GM23338 (cell line): ENCODE data around the gene NXN. TPM values are rescaled to one million over a fixed set of nuclear protein-coding genes. Genes with fewer than 3 reads are reported as not detected.

ENCODE experiments used
- ATAC-seq: fragments of 200-7000 bp; cut with Tn5 transposase; 3 replicates; pipeline ENCODE4 v1.9.1; 2020
- DNase-seq: peaks from one replicate; pipeline ENCODE4 v3.0.0-alpha.2; 2015; ENCODE audit warnings: low spot score
- H2AFZ ChIP-seq: fragments of 200-600 bp; sonication (generic); 2 replicates; pipeline ENCODE4 v1.8.0; 2016; ENCODE audit warnings: antibody characterized with exemption, mild to moderate bottlenecking, moderate library complexity
- H3F3A ChIP-seq: fragments of 200-600 bp; sonication (generic); replicated peaks from 2 replicates; pipeline ENCODE4 v1.8.0; 2017; ENCODE audit warnings: antibody characterized with exemption, mixed run types, low read depth
- H3K27ac ChIP-seq: fragments of 200-600 bp; sonication (generic); 2 replicates; pipeline ENCODE4 v1.6.1; 2016; ENCODE audit warnings: low read depth
- H3K27me3 ChIP-seq: fragments of 200-600 bp; sonication (generic); 2 replicates; pipeline ENCODE4 v1.8.0; 2016; ENCODE audit warnings: mild to moderate bottlenecking, mixed run types, moderate library complexity; ENCODE audit not compliant: insufficient read depth
- H3K36me3 ChIP-seq: fragments of 200-600 bp; sonication (generic); 2 replicates; pipeline ENCODE4 v1.8.0; 2016; ENCODE audit warnings: mild to moderate bottlenecking; ENCODE audit not compliant: insufficient read depth
- H3K4me1 ChIP-seq: fragments of 200-600 bp; sonication (generic); 2 replicates; pipeline ENCODE4 v1.8.0; 2016; ENCODE audit warnings: mild to moderate bottlenecking, moderate library complexity; ENCODE audit not compliant: insufficient read depth
- H3K4me2 ChIP-seq: fragments of 200-600 bp; sonication (generic); 2 replicates; pipeline ENCODE4 v1.7.1; 2017; ENCODE audit warnings: mixed run types
- H3K4me3 ChIP-seq: fragments of 200-600 bp; sonication (generic); 2 replicates; pipeline ENCODE4 v1.6.1; 2016; ENCODE audit warnings: mixed run types
- H3K79me2 ChIP-seq: fragments of 200-600 bp; sonication (generic); replicated peaks from 2 replicates; pipeline ENCODE4 v1.8.0; 2017; ENCODE audit warnings: mild to moderate bottlenecking; ENCODE audit not compliant: insufficient read depth
- H3K9me2 ChIP-seq: fragments of 200-600 bp; sonication (generic); 2 replicates; pipeline ENCODE4 v1.8.0; 2017; ENCODE audit not compliant: insufficient read depth
- H4K20me1 ChIP-seq: fragments of 200-600 bp; sonication (generic); replicated peaks from 2 replicates; pipeline ENCODE4 v1.8.0; 2017; ENCODE audit warnings: mild to moderate bottlenecking; ENCODE audit not compliant: insufficient read depth
- H3K27ac Mint-ChIP-seq: 2 replicates; pipeline ENCODE4 v1.8.0; 2020; ENCODE audit warnings: inconsistent platforms, mild to moderate bottlenecking, moderate library complexity, mixed read lengths
- H3K27me3 Mint-ChIP-seq: 3 replicates; pipeline ENCODE4 v1.8.0; 2022; ENCODE audit warnings: low read depth, mild to moderate bottlenecking, moderate library complexity, mixed read lengths, inconsistent platforms; ENCODE audit not compliant: insufficient read depth, poor library complexity
- H3K36me3 Mint-ChIP-seq: 3 replicates; pipeline ENCODE4 v1.8.0; 2021; ENCODE audit warnings: low read depth, mild to moderate bottlenecking, inconsistent platforms, moderate library complexity, mixed read lengths
- H3K4me1 Mint-ChIP-seq: 3 replicates; pipeline ENCODE4 v1.8.0; 2020; ENCODE audit warnings: mild to moderate bottlenecking, inconsistent platforms, mixed read lengths
- H3K4me3 Mint-ChIP-seq: 3 replicates; pipeline ENCODE4 v1.8.0; 2021; ENCODE audit warnings: moderate library complexity, mild to moderate bottlenecking, inconsistent platforms, mixed read lengths
- H3K9me3 Mint-ChIP-seq: 3 replicates; pipeline ENCODE4 v1.8.0; 2020; ENCODE audit warnings: moderate library complexity, mild to moderate bottlenecking, inconsistent platforms, mixed read lengths
- CREB1 ChIP-seq: fragments of 250-450 bp; sonication (Bioruptor Pico); IDR thresholded peaks from 2 replicates; pipeline ENCODE4 v1.5.0; 2020; ENCODE audit warnings: low read depth, mild to moderate bottlenecking, moderate library complexity
- CTCF ChIP-seq, 2 experiments: fragments of 200-600 bp in 1 of 2; sonication (generic) in 1 of 2; conservative IDR thresholded peaks; 2 replicates each; pipeline versions ENCODE4 v1.5.1 to v1.6.1; 2016 to 2017; ENCODE audit warnings: antibody characterized with exemption in 2 of 2, low read depth in 2 of 2, mild to moderate bottlenecking in 2 of 2, moderate library complexity in 1 of 2
- ETS1 ChIP-seq: IDR thresholded peaks from 2 replicates; pipeline ENCODE4 v1.6.1; 2016; ENCODE audit warnings: antibody characterized with exemption
- EZH2phosphoT487 ChIP-seq: fragments of 200-600 bp; sonication (generic); IDR thresholded peaks from one replicate; pipeline ENCODE4 v1.8.1; 2018; ENCODE audit warnings: antibody characterized with exemption; ENCODE audit not compliant: unreplicated experiment
- JUNB ChIP-seq: IDR thresholded peaks from one replicate; pipeline ENCODE4 v1.6.1; 2016; ENCODE audit warnings: antibody characterized with exemption; ENCODE audit not compliant: unreplicated experiment
- NANOG ChIP-seq: IDR thresholded peaks from 2 replicates; pipeline ENCODE4 v1.6.1; 2016; ENCODE audit warnings: antibody characterized with exemption, borderline replicate concordance
- REST ChIP-seq: IDR thresholded peaks from one replicate; pipeline ENCODE4 v1.6.1; 2018; ENCODE audit warnings: antibody characterized with exemption; ENCODE audit not compliant: unreplicated experiment
- ZNF331 ChIP-seq: fragments of 250-450 bp; sonication (Bioruptor Pico); IDR thresholded peaks from 2 replicates; pipeline ENCODE4 v1.5.0; 2020; ENCODE audit warnings: low read depth, mild to moderate bottlenecking, moderate library complexity
- polyA plus RNA-seq: library from polyadenylated mRNA; unstranded; fragments of >200 nt; fragmentation: Nextera tagmentation; extraction: Ambion mirVana; gene quantifications from 2 replicates; pipeline ENCODE4 v1.2.1, GENCODE V29; 2016
- total RNA-seq: library from RNA; depleted of rRNA; stranded (reverse); fragments of >200 nt; shearing (Covaris generic); gene quantifications from 2 replicates; pipeline ENCODE4 v1.2.3, GENCODE V29; 2014

The NXN gene
- total and polyA plus RNA-seq, 2 experiments from 2014 or later: 31.8 to 105 TPM

GRCh38 chr17:880443-881269 lies 98.9 kb downstream of the NXN start:
- peak overlapping the region; percentile 84 for H3K27ac ChIP-seq
- no peaks in the 10 kb centered on the region for H3K9me2 ChIP-seq
- TF ChIP-seq ZNF331: no peak
- TF ChIP-seq ETS1: no peak
- no peak overlapping the region for H2AFZ ChIP-seq
- H3F3A ChIP-seq: 0 out of 2 replicates have a peak, but pooled peaks cover 5% of the 10 kb centered on the region
- peaks cover 76% of the 10 kb centered on the region for H3K79me2 ChIP-seq
- H3K36me3 Mint-ChIP-seq: peaks cover 3% of the 10 kb centered on the region; the same call in 1 of the 3 replicates
- peaks cover 53% of the 10 kb centered on the region for H3K4me1 Mint-ChIP-seq
- DNase-seq (no peak), ATAC-seq (no peak)
- 0 out of 2 replicates have a peak overlapping the region, but pooled peaks have one; percentile 39 for H3K27ac Mint-ChIP-seq
- H3K36me3 ChIP-seq: no peaks in the 10 kb centered on the region
- H3K27me3 Mint-ChIP-seq: peaks cover 8% of the 10 kb centered on the region
- peak overlapping the region; percentile 3; the same call in 1 of the 2 replicates for H3K4me2 ChIP-seq
- no peaks in the 10 kb centered on the region; the same call in 2 of the 3 replicates for H3K9me3 Mint-ChIP-seq
- peaks cover 3% of the 10 kb centered on the region for H4K20me1 ChIP-seq
- H3K4me3 Mint-ChIP-seq: no peak overlapping the region
- no peak overlapping the region for H3K4me3 ChIP-seq
- peaks cover 47% of the 10 kb centered on the region for H3K4me1 ChIP-seq
- H3K27me3 ChIP-seq: no peaks in the 10 kb centered on the region

- Histone ChIP-seq H3K79me2 (peaks cover 81% of the 10 kb centered on the region), H2AFZ (no peak overlapping the region), H3K9me2 (no peaks in the 10 kb centered on the region), H3K27me3 (no peaks in the 10 kb centered on the region), H4K20me1 (peaks cover 3% of the 10 kb centered on the region), H3K27ac (peak overlapping the region; percentile 84), H3F3A (0 out of 2 replicates have a peak, but pooled peaks cover 5% of the 10 kb centered on the region), H3K36me3 (no peaks in the 10 kb centered on the region), H3K4me3 (no peak overlapping the region), H3K4me1 (peaks cover 47% of the 10 kb centered on the region), H3K4me2 (peak overlapping the region; percentile 3; the same call in 1 of the 2 replicates)
- peak; percentile 88 for ATAC-seq
- H3K9me3 Mint-ChIP-seq: no peaks in the 10 kb centered on the region; the same call in 2 of the 3 replicates
- peak overlapping the region; percentile 96 for H3K27ac Mint-ChIP-seq
- H3K4me1 Mint-ChIP-seq: peaks cover 53% of the 10 kb centered on the region
- peaks cover 3% of the 10 kb centered on the region; the same call in 1 of the 3 replicates for H3K36me3 Mint-ChIP-seq
- peaks cover 8% of the 10 kb centered on the region for H3K27me3 Mint-ChIP-seq
- no peak overlapping the region for H3K4me3 Mint-ChIP-seq
- peak; percentile 99 for DNase-seq
- TF ChIP-seq EZH2phosphoT487 (no peak), CTCF (conservative IDR thresholded peaks at IDR 0.05; ENCODE audit: low read depth in 2 of 2) (peak; percentile 70 to 78), REST (no peak), JUNB (no peak), CREB1 (CRISPR knock-in tag) (0 out of 2 replicates have a peak, but pooled peaks have one; percentile 35), NANOG (no peak)
These were observed 99.8 kb downstream of the NXN start for GRCh38 chr17:879546-880442.
